Measurements from ENCODE around the gene SIN3B. TPM values are rescaled to one million over a fixed set of nuclear protein-coding genes. Genes with fewer than 3 reads are reported as not detected.

Gene SIN3B
- polyA plus RNA-seq, 3 donors: 7.2 to 154 (median 10.2) TPM

DNA sequence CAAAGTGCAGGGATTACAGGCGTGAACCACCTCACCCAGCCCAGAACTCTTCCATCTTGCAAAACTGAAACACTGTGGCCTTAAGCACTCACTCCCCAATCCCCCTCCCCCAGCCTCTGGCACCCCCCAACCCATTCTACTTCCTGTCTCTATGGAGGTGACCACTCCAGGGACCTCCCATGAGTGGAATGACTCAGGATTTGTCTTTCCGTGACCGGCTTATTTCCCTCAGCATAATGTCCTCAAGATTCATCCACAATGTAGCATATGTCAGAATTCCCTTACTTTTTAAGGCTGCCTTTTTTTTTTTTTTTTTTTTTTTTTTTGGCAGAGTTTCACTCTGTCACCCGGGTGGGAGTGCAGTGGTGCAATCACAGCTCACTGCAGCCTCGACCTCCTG is 56.0 kb downstream of the SIN3B start:
- 100% methylated on average over 1 of the region's 5 CpGs for WGBS (ENCODE audit: insufficient coverage)
- Histone ChIP-seq H3K36me3 (replicated peaks in 1 of 2; ENCODE audit: control insufficient read depth in 1 of 2, insufficient read depth in 2 of 2, low read length in 2 of 2) (peaks cover 2 to 6% of the 10 kb centered on the region in 2 donors), H3K27ac (ENCODE audit: low read depth in 1 of 2, low read length in 2 of 2) (no peak overlapping the region), H3K4me2 (replicated peaks; ENCODE audit: extremely low read depth, low read length, poor library complexity, severe bottlenecking) (no peak overlapping the region), H4K20me1 (ENCODE audit: insufficient read depth, low read length) (no peaks in the 10 kb centered on the region), H3K27me3 (ENCODE audit: control insufficient read depth in 2 of 2, insufficient read depth in 2 of 2, low read length in 2 of 2) (peaks cover 0 to 25% of the 10 kb centered on the region in 2 donors), H3K9ac (ENCODE audit: insufficient read depth, low read length, poor library complexity, severe bottlenecking) (no peak overlapping the region), H3K4me3 (replicated peaks in 1 of 3; ENCODE audit: low read depth in 2 of 3, low read length in 3 of 3) (no peak overlapping the region), H3K4me1 (ENCODE audit: control insufficient read depth in 1 of 2, insufficient read depth in 2 of 2, low read length in 2 of 2) (peaks cover 14 to 24% of the 10 kb centered on the region in 2 donors), H3K79me2 (ENCODE audit: insufficient read depth, low read length) (no peaks in the 10 kb centered on the region), H2AFZ (ENCODE audit: insufficient read depth, low read depth, low read length, poor library complexity, severe bottlenecking) (no peak overlapping the region), H3K9me3 (replicated peaks in 1 of 2; ENCODE audit: control insufficient read depth in 1 of 2, insufficient read depth in 1 of 2, low read length in 2 of 2) (peaks cover 31 to 42% of the 10 kb centered on the region in 2 donors)
- intact Hi-C loops (cut with micrococcal nuclease): no loop called here
- peaks cover 11% of the 10 kb centered on the region for H3K4me1 Mint-ChIP-seq
- TF ChIP-seq, protein P1, sequence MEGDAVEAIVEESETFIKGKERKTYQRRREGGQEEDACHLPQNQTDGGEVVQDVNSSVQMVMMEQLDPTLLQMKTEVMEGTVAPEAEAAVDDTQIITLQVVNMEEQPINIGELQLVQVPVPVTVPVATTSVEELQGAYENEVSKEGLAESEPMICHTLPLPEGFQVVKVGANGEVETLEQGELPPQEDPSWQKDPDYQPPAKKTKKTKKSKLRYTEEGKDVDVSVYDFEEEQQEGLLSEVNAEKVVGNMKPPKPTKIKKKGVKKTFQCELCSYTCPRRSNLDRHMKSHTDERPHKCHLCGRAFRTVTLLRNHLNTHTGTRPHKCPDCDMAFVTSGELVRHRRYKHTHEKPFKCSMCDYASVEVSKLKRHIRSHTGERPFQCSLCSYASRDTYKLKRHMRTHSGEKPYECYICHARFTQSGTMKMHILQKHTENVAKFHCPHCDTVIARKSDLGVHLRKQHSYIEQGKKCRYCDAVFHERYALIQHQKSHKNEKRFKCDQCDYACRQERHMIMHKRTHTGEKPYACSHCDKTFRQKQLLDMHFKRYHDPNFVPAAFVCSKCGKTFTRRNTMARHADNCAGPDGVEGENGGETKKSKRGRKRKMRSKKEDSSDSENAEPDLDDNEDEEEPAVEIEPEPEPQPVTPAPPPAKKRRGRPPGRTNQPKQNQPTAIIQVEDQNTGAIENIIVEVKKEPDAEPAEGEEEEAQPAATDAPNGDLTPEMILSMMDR (IDR thresholded peaks at IDR 0.05): no peak
- no peak overlapping the region for H3K27ac Mint-ChIP-seq
- H3K9me3 Mint-ChIP-seq: peaks cover 32 to 54% (median 42%) of the 10 kb centered on the region in 7 donors
- DNase-seq: no peak
- H3K4me3 Mint-ChIP-seq: no peak overlapping the region
- H3K36me3 Mint-ChIP-seq: peaks cover 5 to 11% of the 10 kb centered on the region in 2 donors
- peaks cover 23 to 45% (median 27%) of the 10 kb centered on the region in 3 donors for H3K27me3 Mint-ChIP-seq (ENCODE audit: low read depth in 3 of 3)

DNA sequence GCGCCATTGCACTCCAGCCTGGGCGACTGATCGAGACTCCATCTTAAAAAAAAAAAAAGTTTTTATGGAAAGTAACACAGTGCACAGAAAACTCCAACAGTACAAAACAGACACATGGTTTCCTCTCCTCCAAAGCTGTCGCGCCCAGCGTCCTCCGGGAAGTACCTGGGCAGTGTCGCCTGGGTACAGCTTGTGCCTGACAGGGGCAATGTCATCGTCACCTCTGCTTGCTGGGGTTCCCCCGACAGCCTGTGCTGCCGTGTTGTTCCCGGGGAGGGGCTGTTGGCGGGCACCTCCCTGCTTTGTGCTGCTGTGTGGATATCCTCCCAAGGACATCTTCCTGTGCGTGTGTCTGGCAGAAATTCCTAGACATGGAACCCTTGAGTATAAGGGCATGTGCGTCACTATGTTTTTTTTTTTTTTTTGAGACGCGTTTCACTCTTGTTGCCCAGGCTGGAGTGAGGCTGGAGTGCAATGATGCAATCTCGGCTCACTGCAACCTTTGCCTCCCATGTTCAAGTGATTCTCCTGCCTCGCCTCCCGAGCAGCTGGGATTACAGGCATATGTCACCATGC is 57.2 kb downstream of the SIN3B start:
- TF ChIP-seq, protein P1 (IDR thresholded peaks at IDR 0.05): no peak
- Histone ChIP-seq H3K4me1 (ENCODE audit: control insufficient read depth in 1 of 2, insufficient read depth in 2 of 2, low read length in 2 of 2) (peaks cover 14 to 24% of the 10 kb centered on the region in 2 donors), H3K36me3 (replicated peaks in 1 of 2; ENCODE audit: control insufficient read depth in 1 of 2, insufficient read depth in 2 of 2, low read length in 2 of 2) (no peaks in the 10 kb centered on the region), H4K20me1 (ENCODE audit: insufficient read depth, low read length) (no peaks in the 10 kb centered on the region), H3K9ac (ENCODE audit: insufficient read depth, low read length, poor library complexity, severe bottlenecking) (no peak overlapping the region), H3K4me3 (replicated peaks in 1 of 3; ENCODE audit: low read depth in 2 of 3, low read length in 3 of 3) (no peak overlapping the region), H3K79me2 (ENCODE audit: insufficient read depth, low read length) (no peaks in the 10 kb centered on the region), H3K27me3 (ENCODE audit: control insufficient read depth in 2 of 2, insufficient read depth in 2 of 2, low read length in 2 of 2) (peaks cover 0 to 25% of the 10 kb centered on the region in 2 donors), H3K9me3 (replicated peaks in 1 of 2; ENCODE audit: control insufficient read depth in 1 of 2, insufficient read depth in 1 of 2, low read length in 2 of 2) (peaks cover 19 to 30% of the 10 kb centered on the region in 2 donors), H2AFZ (ENCODE audit: insufficient read depth, low read depth, low read length, poor library complexity, severe bottlenecking) (no peak overlapping the region), H3K27ac (ENCODE audit: low read depth in 1 of 2, low read length in 2 of 2) (no peak overlapping the region), H3K4me2 (replicated peaks; ENCODE audit: extremely low read depth, low read length, poor library complexity, severe bottlenecking) (no peak overlapping the region)
- H3K27ac Mint-ChIP-seq: no peak overlapping the region
- peaks cover 26 to 50% (median 26%) of the 10 kb centered on the region in 3 donors for H3K27me3 Mint-ChIP-seq (ENCODE audit: low read depth in 3 of 3)
- intact Hi-C loops (cut with micrococcal nuclease): no loop called here
- no peak overlapping the region for H3K4me3 Mint-ChIP-seq
- no peaks in the 10 kb centered on the region for H3K36me3 Mint-ChIP-seq
- peaks cover 19 to 42% (median 30%) of the 10 kb centered on the region in 7 donors for H3K9me3 Mint-ChIP-seq
- no peak for DNase-seq
- 90% methylated on average over 9 of the region's 20 CpGs for WGBS (ENCODE audit: insufficient coverage)
- peaks cover 11% of the 10 kb centered on the region for H3K4me1 Mint-ChIP-seq

All from CD14-positive monocyte (primary cell).